HG03159 (cell line): ENCODE data around the gene PHOX2A.

Source experiments
- ATAC-seq: cut with Tn5 transposase; IDR thresholded peaks from one replicate; pipeline ENCODE4 v1.9.1; 2021; ENCODE audit warnings: mild to moderate bottlenecking, moderate library complexity; ENCODE audit not compliant: unreplicated experiment

Gene PHOX2A

DNA sequence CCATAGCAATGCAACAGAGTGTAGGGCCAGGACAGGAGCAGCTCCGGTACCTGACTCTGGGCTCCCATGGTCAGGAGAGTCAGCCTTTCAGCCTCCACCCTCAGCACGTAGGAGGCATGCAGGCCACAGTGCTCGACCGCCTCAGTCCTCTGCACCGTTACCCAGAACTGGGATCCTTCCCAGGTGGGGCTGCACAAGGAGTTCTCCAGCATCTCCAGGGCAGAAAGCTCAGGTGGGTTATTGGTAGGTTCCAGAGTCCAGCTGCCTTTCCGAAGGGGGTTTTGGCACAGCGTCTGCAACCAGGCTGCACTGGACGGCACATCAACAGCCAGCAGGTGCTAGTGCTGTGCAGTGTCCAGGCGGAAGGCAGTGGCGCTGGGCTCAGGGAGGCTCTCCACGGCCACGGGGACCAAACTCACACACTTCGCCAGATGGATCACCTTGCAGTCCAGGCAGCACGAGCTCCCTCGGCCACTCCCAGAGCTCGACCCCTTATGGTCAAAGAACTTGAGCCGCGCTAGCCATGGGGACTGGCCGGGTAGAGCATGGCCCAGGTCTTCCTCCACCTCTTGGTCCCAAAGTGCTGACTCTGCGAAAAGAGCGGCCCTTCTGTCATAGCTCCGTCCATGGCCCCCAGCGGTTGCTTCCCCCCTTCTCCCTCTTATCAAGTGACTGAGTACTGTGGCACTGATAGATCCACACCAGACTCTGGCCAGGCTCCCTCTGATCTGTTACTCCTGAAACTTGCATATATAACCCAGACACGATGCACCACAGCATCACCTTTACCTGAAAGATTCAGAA lies 6.9 kb upstream of the PHOX2A start:
- ATAC-seq: no peak

DNA sequence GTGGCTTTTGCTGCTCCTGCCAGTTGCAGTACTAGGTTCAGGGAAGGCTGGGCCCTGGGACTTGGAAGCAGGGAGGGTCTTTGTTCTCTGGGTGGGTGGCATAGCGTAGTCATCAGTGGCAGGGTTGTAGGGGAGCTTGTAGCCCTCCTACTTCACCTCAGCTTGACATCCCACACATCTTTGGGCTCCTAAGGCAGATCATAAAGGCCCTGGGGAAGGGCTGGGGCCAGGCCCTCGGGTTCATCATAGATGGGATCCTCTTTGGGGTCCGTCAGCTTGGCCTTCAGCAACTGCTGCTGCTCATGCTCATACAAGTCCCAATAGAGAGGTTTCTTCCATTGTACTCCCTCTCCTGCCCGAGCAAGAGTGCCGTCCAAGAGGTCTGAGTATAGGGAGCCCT lies 6.0 kb upstream of the PHOX2A start:
- no peak for ATAC-seq

DNA sequence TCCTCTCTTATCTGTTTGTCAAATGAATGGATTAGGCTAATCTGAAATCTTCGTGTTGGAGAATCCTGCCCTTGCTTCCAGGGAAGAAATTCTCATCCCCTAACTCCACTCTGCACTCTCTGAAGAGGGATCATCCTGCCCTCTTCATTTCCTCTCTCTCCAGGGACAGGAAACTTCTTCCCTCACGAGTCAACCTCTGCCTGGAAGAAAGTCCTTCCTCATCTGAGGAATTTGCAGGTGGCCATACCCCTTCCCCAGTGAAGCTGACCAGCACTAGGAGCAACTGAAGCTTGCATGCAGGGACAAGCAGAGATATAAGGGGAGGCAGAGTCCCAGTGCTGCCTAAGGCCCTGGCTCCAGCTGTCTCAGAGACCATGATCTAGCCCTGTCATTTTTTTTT lies 3.6 kb upstream of the PHOX2A start:
- ATAC-seq: no peak

DNA sequence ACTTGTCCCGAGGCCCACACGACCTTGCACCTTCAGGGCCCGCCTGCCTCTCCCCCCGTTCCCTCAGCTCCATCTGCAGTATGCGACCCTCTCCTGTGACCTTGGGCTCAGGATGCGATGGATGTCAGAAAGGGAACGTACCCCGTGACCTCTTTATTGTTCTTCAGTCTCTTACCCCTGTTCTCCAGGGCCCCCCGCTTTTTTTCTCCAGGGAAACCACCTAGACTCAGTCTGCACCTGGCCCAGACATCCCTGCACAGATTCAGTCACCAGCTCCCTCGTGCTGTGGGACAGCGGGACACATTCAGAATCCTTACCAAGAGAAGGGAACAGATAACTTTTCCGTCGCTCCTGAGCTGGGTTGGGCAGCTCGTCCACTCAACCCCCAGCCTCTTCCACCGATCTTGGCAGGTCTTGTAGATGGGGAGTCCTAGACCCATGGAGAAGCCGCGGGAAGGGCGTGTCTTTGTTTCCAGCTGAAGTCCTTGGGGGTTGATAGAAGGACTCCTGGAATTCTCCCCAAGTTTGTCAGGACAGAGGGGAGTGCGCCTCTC lies 1.4 kb upstream of the PHOX2A start:
- ATAC-seq: no peak

DNA sequence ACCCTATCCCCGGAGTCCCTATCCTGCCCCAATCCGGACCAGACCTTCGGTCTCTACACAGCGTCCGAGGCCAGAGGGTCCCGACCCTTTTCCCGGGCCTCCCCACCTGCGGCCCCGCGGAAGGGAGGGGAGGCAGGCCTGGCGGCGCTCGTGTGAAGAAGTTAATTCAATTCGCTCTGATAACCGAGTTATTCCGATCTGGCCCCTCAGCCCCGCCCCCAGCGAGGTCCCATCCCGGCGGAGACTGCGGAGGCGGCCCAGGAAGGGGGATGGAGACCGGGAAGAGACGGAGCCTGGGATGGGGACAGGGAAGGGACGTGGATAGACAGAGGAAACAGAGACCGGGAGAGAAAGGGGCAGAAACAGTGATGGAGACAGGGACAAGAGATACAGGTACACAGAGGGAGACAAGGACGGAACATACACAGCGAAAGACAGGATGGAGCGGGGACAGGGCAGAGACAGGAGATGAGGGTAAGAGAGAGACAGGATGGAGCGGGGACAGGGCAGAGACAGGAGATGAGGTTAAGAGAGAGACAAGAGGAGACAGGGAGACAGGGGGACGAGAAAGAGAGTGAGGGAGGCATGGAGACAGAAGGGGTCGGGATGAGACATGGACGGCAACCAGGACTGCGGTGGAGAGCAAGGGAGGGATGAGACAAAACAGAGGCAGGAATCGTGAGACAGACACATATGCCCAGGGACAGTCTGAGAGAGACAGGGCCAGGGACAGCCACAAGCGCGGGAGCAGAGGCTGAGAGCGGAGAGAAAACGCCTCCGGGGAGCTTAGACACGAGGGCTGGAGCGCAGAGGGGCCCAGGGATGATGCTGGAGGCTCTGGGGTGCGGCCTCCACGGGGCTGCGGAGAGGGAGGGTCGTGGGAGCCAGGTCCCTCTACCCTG lies 636 bp upstream of the PHOX2A start:
- ATAC-seq: no peak

DNA sequence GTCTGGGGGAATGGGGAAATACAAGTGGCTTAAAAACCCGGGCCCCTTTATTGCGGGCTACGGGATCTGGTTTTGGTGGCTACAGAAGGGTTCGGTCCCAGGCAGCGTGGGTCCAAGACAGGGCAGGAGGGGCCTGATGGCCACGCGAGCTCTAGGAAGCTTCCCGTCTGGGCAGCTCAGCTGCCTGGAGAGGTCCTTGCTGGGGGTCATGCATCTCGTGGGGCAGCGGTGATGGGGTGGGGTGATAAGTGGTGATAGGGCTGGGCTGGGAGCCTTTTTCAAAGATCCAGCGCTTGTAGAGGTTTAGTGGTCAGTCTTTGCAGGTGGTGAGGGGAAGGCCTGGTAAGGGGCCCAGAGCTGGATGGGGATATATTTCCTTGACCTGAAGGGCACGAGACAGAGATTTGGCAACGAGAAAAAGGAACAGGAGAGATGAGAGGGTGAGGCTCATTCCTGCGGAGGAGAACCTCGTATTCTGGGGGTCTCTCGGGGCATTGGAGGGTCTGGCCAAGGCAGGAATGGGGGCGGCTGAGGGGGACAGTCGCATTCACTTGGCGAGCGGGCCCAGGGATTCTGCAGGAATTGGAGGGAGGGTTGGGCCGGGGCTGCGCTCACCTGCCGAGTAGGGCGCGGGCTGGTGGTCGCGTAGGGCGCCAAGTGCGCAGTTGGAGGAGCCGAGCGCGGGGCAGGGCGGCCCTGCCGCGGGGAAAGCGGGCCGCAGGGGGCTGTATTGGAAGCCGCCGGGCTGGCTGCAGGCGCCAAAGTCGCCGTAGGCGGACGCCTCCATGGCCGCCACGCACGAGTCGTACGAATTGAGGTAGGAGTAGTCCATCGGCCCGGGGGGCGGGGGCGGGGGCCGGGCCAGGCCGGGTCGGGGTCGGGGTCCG lies 560 bp downstream of the PHOX2A start:
- ATAC-seq: no peak

DNA sequence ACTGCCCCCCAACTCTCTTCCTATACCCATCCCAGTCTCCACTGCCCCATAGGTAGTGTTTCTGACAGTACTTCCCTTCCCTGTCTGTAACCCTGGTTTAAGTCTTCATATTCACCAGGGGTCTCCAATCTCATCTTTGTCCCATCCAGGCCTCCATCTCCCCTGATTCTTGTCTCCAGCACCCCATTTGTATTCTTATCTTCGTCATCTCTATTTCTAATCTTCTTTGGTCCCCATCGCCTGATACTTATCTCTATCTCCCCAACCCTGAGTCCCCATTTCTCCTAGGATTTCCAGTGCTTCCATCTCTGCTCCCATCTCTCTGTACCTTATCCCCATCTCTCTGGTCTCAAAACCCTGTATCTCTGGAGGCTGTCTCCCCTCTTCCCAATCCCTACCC lies 1.8 kb downstream of the PHOX2A start:
- ATAC-seq: no peak

DNA sequence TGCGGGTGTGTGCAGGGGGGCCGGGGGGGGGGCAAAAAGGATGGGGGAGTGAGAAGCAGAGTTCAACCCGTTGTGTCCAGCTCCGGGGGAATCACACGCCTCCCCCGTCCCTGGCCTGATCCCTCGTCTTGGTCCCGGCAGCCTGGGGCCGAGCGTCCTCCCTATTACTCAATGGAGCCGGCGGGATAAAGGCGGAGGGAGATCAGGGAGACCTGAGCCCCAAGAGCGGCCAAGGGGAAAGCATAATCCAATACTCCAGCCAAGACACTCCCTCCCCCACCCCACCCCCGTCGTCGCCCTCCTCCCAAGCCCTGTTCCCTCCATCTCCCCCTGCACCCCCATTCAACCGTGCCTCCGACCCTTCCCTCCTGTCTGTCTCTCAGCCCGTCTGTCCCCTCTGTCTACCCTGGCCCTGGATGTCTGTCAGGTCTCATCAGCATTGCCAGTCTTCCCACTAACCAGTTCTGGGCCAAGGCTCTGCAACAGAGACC lies 2.6 kb downstream of the PHOX2A start:
- no peak for ATAC-seq

DNA sequence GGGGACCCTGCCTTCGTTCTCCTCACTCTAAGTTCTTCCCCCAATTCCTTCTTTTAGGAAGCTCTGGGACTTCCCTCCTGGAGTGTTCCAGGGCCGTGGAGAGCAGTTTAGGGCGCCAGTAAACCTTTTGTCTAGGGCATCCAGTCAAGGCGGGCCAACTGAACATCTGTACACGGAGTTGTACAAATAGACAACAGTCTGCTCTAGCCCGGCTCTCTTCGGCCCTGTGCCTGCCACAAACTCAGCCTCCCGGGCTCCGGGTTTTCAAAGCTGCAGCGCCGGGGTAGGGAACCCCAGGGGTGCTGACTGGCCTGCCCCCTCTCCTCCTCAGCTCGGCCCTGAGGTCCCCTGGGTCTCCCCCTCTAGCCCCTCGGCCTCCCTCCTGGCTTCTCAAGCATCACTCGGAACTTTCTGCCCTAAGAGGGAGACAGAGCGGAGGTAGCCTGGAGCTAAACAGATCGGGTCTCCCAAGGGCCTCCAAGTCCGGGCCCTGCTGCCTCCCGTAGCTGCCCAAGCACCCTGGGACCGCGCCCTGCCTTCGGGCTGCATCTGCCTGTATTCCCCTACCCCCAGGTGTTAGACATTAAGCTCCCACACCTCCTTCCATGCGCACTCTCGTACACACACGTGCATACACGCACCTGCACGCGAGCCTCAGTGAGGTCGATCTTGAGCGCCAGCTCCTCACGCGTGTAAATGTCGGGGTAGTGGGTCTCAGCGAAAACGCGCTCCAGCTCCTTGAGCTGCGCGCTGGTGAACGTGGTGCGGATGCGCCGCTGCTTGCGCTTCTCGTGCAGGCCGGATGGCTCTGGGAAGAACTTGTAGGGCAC lies 3.3 kb downstream of the PHOX2A start:
- no peak for ATAC-seq

DNA sequence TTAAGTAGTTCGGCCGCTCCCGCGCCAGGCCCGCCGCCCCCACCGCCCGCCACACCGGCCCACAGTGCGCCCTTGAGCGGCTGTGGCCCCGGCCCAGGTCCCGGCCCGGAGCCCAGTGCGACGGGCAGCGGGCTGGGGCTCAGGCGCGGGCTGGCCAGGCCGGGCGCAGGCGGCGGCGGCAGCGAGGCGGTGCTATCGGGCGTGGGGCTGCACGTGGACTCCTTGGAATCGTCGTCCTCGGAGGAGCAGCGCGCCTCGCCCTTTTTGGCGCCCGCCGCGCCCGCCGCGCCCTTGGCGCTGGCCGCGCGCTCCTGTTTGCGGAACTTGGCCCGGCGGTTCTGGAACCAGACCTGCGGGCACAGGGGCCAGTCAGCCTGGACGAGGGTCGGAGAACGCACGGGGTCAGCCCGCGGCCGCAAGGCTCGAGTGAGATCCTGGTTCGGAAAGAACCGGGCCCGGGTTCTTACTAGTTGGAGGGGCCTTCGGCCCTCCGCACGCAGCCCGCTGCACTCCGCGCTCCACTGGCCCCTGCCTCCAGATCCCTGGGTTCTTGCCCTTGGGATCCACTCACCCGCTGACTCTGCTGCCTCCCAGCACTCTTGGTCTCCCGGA lies 4.0 kb downstream of the PHOX2A start:
- no peak for ATAC-seq

DNA sequence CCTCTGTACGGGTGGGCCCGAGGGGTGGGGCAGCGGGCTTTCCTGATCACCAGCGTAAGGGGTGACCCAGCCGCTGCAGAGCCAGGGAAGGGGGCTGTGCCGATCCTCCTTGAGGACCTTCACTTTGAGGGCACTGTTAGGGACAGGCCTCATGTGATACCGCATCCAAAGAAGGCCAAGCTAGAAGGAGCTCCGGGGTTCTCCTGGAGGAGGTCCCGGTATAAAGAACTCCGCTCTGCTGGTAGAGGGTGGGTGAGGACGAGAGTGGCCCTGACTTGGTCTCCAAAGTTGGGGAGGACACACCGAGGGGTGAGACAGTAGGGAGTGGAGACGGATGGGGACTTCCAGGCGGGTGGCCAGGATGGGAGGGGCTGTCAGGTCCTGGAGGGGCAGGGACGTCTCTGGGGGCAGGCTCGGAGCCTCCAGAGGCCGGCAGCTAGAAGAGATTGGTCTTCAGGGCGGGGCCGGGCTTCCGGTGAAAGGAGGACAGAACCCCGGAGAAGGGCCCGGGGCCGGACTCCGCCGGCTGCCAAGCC lies 4.6 kb downstream of the PHOX2A start:
- ATAC-seq: no peak

DNA sequence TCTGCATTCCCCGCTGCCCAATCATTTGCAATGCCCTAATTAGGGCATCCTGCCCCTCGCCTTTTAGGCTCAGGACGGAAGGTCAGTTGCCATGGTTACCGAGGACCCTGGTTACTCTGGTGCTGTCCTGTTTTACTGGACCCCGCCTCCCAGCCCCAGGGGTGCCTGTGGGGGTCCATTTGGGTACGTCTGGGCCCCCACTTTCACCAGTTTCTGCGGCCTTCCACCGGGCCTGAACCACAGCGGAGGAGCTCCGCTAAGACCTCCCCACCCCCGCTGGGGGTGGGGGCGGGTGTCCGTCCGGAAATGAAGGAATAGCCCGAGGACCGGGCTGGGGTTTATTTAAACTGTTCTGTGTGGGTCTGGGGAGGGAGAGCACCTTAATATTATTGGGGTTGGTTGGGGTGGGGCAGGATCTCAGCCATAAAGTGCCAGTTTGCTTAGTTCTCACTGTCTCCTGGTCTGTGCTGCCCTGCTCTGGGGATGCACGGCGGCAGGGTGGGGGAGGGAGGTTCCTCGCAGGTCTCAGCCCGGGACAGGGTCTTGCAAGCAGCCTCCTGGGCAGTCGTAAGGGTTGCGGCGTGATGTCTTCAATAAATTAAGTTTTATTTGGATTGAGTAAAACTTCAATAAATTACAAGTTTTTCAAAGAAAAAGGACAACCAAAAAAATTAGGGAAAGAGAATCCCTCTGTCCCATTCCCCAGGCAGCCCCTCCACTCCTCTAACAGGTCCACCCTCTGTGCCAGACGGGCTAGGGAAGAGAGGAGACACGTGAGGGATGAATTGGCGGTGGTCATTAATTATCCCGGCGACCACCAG lies 5.3 kb downstream of the PHOX2A start:
- ATAC-seq: no peak

DNA sequence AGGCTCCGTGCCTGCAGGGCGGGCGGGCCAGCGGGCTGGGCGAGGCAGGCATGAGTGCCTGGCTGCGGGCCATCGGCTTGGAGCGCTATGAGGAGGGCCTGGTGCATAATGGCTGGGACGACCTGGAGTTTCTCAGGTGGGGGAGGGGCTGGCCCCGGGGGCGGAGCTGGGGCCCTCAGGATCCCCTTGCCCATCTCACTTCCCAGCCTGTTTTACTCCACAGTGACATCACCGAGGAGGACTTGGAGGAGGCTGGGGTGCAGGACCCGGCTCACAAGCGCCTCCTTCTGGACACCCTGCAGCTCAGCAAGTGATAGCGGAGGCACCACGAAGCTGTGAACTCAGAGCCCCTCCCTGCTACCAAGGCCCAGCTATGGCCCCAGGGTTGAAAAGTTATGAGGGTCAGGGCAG lies 5.9 kb downstream of the PHOX2A start:
- no peak for ATAC-seq

DNA sequence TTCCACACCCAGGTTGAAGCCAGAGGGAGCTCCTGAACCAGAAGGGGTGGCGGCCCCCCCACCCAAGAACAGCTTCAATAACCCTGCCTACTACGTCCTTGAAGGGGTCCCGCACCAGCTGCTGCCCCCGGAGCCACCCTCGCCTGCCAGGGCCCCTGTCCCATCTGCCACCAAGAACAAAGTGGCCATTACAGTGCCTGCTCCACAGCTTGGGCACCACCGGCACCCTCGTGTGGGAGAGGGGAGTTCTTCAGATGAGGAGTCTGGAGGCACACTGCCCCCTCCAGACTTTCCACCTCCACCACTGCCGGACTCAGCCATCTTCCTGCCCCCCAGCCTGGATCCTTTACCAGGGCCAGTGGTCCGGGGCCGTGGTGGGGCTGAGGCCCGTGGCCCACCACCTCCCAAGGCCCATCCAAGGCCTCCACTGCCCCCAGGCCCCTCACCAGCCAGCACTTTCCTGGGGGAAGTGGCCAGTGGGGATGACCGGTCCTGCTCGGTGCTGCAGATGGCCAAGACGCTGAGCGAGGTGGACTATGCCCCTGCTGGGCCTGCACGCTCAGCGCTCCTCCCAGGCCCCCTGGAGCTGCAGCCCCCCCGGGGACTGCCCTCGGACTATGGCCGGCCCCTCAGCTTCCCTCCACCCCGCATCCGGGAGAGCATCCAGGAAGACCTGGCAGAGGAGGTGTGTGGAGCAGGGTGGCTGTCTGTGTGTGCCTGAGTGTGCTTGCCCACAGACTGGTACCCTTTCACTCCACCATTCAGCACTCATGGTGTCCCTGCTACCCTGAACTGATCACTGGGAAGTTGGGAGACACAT lies 6.7 kb downstream of the PHOX2A start:
- no peak for ATAC-seq

DNA sequence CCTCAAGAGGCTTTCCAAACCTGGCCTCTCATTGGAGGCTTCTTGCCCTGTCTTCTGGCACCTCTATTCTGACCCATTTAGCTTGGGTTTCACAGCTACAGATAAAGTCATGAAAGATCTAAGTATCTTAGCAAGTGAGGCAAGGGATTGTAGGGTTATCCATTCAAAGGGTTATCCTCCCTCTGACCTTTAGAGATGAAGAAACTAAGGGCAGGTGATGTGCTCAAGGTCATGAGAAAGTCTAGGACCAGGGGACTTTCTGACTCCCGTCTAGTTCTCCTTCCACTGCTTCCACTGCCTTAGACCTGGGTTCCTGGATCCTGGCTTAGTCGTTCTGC lies 7.2 kb downstream of the PHOX2A start:
- ATAC-seq: no peak

DNA sequence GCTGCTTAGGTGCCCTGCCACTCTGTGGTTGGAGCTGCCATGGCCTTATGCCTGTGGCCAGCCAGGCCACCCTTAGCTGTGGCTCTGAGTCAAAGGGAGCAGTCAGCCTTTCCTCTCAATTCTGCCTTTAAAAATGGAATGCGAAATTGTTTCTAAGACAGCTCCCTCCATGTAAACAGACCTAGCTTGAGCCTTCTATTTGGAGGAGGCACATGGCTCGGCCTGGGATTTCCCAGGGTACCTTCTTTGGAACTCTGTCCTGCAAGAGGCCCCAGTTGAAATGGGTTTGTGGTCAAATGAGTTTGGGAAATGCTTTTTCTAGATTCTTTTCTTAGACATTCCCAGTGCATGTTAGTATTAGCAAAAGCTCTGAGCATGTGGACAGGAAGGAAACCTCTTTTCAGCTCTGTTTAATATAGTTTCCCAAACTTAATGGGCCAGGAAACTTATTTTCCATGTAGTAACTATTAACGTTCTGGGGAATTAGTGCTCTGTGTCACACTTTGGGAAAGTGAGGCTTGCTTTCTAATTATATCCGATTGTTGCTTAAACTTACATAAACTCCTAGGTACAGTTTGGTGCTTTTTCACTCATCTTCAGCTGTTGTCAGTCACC lies 7.8 kb downstream of the PHOX2A start:
- no peak for ATAC-seq
